Measurements from ENCODE around the gene LAMC2.

The LAMC2 gene

DNA sequence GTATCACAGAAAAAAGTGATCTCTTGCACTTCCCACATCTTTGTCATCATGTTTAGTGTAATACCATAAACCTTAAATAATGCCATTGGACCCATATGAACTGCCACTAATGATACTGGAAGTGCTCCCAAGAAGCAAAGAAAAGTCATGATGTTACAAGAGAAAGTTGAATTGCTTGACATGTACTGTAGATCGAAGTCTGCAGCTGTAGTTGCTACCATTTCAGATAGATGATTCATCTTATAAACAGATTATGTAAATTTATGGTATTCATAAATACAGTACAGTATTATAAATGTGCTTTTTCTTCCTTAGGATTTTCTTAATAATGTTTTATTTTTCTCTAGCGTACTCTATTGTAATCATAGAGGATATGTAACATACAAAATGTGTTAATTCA lies 30.1 kb upstream of the LAMC2 start:
- no peak for DNase-seq
- no peaks in the 10 kb centered on the region for H3K9me2 ChIP-seq (replicated peaks; ENCODE audit: insufficient read depth, low read length)
- H4K20me1 ChIP-seq (ENCODE audit: insufficient read depth, low read length) = no peaks in the 10 kb centered on the region
- H3K4me2 ChIP-seq (ENCODE audit: low read depth, low read length) = no peak overlapping the region
- H3K36me3 ChIP-seq (replicated peaks; ENCODE audit: insufficient read depth, low read length) = no peaks in the 10 kb centered on the region
- no peak overlapping the region for H3K27ac ChIP-seq (ENCODE audit: low read length)
- H3F3A ChIP-seq (ENCODE audit: insufficient read depth, low read length) = no peaks in the 10 kb centered on the region
- H3K79me2 ChIP-seq (ENCODE audit: low read length) = no peaks in the 10 kb centered on the region
- TF ChIP-seq EZH2 (optimal IDR thresholded peaks at IDR 0.05; ENCODE audit: low read depth, low read length) (no peak), EZH2phosphoT487 (IDR thresholded peaks at IDR 0.05; ENCODE audit: low read length) (no peak)
- TF ChIP-seq, protein P1, sequence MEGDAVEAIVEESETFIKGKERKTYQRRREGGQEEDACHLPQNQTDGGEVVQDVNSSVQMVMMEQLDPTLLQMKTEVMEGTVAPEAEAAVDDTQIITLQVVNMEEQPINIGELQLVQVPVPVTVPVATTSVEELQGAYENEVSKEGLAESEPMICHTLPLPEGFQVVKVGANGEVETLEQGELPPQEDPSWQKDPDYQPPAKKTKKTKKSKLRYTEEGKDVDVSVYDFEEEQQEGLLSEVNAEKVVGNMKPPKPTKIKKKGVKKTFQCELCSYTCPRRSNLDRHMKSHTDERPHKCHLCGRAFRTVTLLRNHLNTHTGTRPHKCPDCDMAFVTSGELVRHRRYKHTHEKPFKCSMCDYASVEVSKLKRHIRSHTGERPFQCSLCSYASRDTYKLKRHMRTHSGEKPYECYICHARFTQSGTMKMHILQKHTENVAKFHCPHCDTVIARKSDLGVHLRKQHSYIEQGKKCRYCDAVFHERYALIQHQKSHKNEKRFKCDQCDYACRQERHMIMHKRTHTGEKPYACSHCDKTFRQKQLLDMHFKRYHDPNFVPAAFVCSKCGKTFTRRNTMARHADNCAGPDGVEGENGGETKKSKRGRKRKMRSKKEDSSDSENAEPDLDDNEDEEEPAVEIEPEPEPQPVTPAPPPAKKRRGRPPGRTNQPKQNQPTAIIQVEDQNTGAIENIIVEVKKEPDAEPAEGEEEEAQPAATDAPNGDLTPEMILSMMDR (IDR thresholded peaks at IDR 0.05; ENCODE audit: low read length) = no peak
- no peak overlapping the region for H2AFZ ChIP-seq (ENCODE audit: low read length)
- no peaks in the 10 kb centered on the region for H3K4me1 ChIP-seq (ENCODE audit: low read length)
- H3K27me3 ChIP-seq (replicated peaks; ENCODE audit: insufficient read depth, low read length) = no peaks in the 10 kb centered on the region
- H3K4me3 ChIP-seq (ENCODE audit: low read length) = no peak overlapping the region
- H3K9ac ChIP-seq (ENCODE audit: low read length) = no peak overlapping the region
- 0 out of 2 replicates have a peak, but pooled peaks cover 3% of the 10 kb centered on the region for H3K9me3 ChIP-seq (replicated peaks; ENCODE audit: insufficient read depth, low read length)

- no peak overlapping the region for H3K9ac ChIP-seq (ENCODE audit: low read length)
- H3K9me3 ChIP-seq (replicated peaks; ENCODE audit: insufficient read depth, low read length) = no peaks in the 10 kb centered on the region
- H4K20me1 ChIP-seq (ENCODE audit: insufficient read depth, low read length) = no peaks in the 10 kb centered on the region
- no peaks in the 10 kb centered on the region for H3K4me1 ChIP-seq (ENCODE audit: low read length)
- H3K27ac ChIP-seq (ENCODE audit: low read length) = no peak overlapping the region
- H3K9me2 ChIP-seq (replicated peaks; ENCODE audit: insufficient read depth, low read length) = no peaks in the 10 kb centered on the region
- H3K4me3 ChIP-seq (ENCODE audit: low read length) = no peak overlapping the region
- H3K4me2 ChIP-seq (ENCODE audit: low read depth, low read length) = no peak overlapping the region
- DNase-seq = no peak
- H3K27me3 ChIP-seq (replicated peaks; ENCODE audit: insufficient read depth, low read length) = no peaks in the 10 kb centered on the region
- TF ChIP-seq EZH2phosphoT487 (IDR thresholded peaks at IDR 0.05; ENCODE audit: low read length) (no peak), EZH2 (optimal IDR thresholded peaks at IDR 0.05; ENCODE audit: low read depth, low read length) (no peak)
- TF ChIP-seq, protein P1 (IDR thresholded peaks at IDR 0.05; ENCODE audit: low read length) = no peak
- no peaks in the 10 kb centered on the region for H3F3A ChIP-seq (ENCODE audit: insufficient read depth, low read length)
- no peaks in the 10 kb centered on the region for H3K79me2 ChIP-seq (ENCODE audit: low read length)
- no peaks in the 10 kb centered on the region for H3K36me3 ChIP-seq (replicated peaks; ENCODE audit: insufficient read depth, low read length)
- no peak overlapping the region for H2AFZ ChIP-seq (ENCODE audit: low read length)
These were observed 26.1 kb upstream of the LAMC2 start for GRCh38 chr1:183159960-183160359.

DNA sequence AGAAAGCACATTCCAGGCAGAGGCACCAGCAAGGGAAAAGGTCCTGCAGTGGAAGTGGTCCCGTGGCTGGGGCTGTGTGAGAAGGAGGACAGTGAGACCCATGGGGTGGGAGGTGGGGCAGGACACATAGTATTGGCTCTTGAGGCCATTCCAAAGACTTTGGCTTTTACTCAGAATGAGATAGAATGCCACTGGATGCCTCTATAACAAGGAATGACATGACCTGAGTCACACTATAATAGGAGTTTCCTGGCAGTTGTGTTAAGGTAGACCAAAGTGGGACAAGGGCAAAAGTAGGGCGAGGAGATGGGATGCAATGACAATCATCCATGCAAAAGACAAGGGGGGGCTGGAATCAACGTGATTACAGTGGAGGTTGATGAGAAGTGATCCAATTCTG lies 24.7 kb upstream of the LAMC2 start:
- Histone ChIP-seq H3K79me2 (ENCODE audit: low read length) (no peaks in the 10 kb centered on the region), H3K9me2 (replicated peaks; ENCODE audit: insufficient read depth, low read length) (no peaks in the 10 kb centered on the region), H3K9me3 (replicated peaks; ENCODE audit: insufficient read depth, low read length) (no peaks in the 10 kb centered on the region), H4K20me1 (ENCODE audit: insufficient read depth, low read length) (no peaks in the 10 kb centered on the region), H3K4me3 (ENCODE audit: low read length) (no peak overlapping the region), H3K4me1 (ENCODE audit: low read length) (no peaks in the 10 kb centered on the region), H3F3A (ENCODE audit: insufficient read depth, low read length) (no peaks in the 10 kb centered on the region), H3K27me3 (replicated peaks; ENCODE audit: insufficient read depth, low read length) (no peaks in the 10 kb centered on the region), H3K9ac (ENCODE audit: low read length) (no peak overlapping the region), H3K4me2 (ENCODE audit: low read depth, low read length) (no peak overlapping the region), H2AFZ (ENCODE audit: low read length) (no peak overlapping the region), H3K27ac (ENCODE audit: low read length) (no peak overlapping the region), H3K36me3 (replicated peaks; ENCODE audit: insufficient read depth, low read length) (no peaks in the 10 kb centered on the region)
- DNase-seq = no peak
- TF ChIP-seq EZH2phosphoT487 (IDR thresholded peaks at IDR 0.05; ENCODE audit: low read length) = no peak
- no peak for TF ChIP-seq EZH2 (optimal IDR thresholded peaks at IDR 0.05; ENCODE audit: low read depth, low read length)
- TF ChIP-seq, protein P1 (IDR thresholded peaks at IDR 0.05; ENCODE audit: low read length) = no peak

Measured in MM.1S (cell line).